ENCODE data around the gene SGTA. TPM values are rescaled to one million over a fixed set of nuclear protein-coding genes. Genes with fewer than 3 reads are reported as not detected.

Gene SGTA
- total and polyA plus RNA-seq, 2 of the 13 experiments (the other 11 are each of a cell fraction or from before 2014, with no cell fraction given) = 43.9 to 47.4 TPM

DNA sequence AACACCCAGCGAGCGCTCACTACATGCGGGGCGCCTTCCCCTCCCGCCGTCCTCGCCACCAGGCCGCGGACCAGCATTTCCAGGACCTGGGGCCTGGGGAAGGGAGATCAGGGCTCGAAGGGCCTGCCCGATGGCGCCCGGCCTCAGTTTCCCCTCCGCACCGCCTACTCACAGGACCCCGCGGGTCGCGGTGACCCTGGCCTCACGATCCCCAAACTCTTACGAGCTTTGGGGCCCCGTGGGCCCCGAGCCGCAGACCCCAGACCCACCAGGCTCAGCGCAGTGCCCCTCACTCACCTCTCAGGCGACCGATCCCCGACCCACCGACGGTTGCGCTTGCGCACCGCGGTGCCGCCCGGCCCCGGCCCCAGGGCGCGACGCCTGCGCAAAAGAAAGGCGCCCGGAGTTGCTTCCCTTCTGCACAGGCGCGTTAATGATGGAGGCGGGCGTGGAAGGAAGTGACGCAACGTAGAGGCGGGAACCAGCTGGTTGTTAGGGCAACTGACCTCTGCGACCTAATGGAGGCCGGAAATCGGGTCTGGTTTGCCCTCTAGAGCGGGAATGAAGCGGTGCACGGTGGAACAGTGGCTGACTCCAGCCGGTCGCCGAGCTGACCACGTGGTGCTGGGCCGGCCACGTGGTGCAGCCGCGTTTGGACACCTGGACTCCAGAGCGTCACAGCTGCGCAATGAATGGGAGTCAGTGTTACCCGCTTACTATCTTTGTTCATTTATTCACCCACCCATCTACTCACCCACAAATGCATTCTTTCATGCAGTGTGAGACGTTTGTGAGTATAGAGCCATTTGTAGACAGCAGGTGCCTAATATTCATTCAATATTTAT lies at the start of gene SGTA (continued):
- TF ChIP-seq, protein P1, sequence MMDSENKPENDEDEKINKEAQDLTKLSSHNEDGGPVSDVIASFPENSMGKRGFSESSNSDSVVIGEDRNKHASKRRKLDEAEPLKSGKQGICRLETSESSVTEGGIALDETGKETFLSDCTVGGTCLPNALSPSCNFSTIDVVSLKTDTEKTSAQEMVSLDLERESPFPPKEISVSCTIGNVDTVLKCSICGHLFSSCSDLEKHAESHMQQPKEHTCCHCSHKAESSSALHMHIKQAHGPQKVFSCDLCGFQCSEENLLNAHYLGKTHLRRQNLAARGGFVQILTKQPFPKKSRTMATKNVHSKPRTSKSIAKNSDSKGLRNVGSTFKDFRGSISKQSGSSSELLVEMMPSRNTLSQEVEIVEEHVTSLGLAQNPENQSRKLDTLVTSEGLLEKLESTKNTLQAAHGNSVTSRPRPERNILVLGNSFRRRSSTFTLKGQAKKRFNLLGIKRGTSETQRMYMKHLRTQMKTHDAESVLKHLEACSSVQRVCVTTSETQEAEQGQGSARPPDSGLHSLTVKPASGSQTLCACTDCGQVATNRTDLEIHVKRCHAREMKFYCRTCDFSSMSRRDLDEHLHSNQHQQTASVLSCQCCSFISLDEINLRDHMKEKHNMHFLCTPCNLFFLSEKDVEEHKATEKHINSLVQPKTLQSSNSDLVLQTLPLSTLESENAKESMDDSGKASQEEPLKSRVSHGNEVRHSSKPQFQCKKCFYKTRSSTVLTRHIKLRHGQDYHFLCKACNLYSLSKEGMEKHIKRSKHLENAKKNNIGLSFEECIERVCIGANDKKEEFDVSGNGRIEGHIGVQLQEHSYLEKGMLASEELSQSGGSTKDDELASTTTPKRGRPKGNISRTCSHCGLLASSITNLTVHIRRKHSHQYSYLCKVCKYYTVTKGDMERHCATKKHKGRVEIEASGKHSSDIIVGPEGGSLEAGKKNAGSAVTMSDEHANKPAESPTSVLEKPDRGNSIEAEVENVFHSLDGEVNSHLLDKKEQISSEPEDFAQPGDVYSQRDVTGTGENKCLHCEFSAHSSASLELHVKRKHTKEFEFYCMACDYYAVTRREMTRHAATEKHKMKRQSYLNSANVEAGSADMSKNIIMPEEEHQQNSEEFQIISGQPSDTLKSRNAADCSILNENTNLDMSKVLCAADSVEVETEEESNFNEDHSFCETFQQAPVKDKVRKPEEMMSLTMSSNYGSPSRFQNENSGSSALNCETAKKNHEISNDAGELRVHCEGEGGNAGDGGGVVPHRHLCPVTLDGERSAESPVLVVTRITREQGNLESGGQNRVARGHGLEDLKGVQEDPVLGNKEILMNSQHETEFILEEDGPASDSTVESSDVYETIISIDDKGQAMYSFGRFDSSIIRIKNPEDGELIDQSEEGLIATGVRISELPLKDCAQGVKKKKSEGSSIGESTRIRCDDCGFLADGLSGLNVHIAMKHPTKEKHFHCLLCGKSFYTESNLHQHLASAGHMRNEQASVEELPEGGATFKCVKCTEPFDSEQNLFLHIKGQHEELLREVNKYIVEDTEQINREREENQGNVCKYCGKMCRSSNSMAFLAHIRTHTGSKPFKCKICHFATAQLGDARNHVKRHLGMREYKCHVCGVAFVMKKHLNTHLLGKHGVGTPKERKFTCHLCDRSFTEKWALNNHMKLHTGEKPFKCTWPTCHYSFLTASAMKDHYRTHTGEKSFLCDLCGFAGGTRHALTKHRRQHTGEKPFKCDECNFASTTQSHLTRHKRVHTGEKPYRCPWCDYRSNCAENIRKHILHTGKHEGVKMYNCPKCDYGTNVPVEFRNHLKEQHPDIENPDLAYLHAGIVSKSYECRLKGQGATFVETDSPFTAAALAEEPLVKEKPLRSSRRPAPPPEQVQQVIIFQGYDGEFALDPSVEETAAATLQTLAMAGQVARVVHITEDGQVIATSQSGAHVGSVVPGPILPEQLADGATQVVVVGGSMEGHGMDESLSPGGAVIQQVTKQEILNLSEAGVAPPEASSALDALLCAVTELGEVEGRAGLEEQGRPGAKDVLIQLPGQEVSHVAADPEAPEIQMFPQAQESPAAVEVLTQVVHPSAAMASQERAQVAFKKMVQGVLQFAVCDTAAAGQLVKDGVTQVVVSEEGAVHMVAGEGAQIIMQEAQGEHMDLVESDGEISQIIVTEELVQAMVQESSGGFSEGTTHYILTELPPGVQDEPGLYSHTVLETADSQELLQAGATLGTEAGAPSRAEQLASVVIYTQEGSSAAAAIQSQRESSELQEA (CRISPR knock-in tag; IDR thresholded peaks at IDR 0.05; ENCODE audit: not compliant biosample characterization) = peak; percentile 38
- TF ChIP-seq NCOR1 (IDR thresholded peaks at IDR 0.05; ENCODE audit: borderline replicate concordance, low read length) = peak; percentile 31; the same call in 1 of the 2 replicates
- TF ChIP-seq, protein P2, sequence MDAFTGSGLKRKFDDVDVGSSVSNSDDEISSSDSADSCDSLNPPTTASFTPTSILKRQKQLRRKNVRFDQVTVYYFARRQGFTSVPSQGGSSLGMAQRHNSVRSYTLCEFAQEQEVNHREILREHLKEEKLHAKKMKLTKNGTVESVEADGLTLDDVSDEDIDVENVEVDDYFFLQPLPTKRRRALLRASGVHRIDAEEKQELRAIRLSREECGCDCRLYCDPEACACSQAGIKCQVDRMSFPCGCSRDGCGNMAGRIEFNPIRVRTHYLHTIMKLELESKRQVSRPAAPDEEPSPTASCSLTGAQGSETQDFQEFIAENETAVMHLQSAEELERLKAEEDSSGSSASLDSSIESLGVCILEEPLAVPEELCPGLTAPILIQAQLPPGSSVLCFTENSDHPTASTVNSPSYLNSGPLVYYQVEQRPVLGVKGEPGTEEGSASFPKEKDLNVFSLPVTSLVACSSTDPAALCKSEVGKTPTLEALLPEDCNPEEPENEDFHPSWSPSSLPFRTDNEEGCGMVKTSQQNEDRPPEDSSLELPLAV (CRISPR knock-in tag; conservative IDR thresholded peaks at IDR 0.05; ENCODE audit: low read depth) = peak; percentile 88; the same call in 1 of the 2 replicates
- TF ChIP-seq ZBTB1 (CRISPR knock-in tag; IDR thresholded peaks at IDR 0.05; ENCODE audit: borderline replicate concordance) = no peak
- peak; percentile 90 for TF ChIP-seq SP2 (CRISPR knock-in tag; IDR thresholded peaks at IDR 0.05)
- TF ChIP-seq SPEN (CRISPR knock-in tag; IDR thresholded peaks at IDR 0.05; ENCODE audit: low read depth) = peak; percentile 93
- TF ChIP-seq EED (CRISPR knock-in tag; IDR thresholded peaks at IDR 0.05) = peak; percentile 95
- TF ChIP-seq RNF219 (CRISPR knock-in tag; IDR thresholded peaks at IDR 0.05) = peak; percentile 97
- no peak; the same call in 1 of the 2 replicates for TF ChIP-seq SIX4 (CRISPR knock-in tag; IDR thresholded peaks at IDR 0.05)
- peak; percentile 71 for TF ChIP-seq ARID5B (CRISPR knock-in tag; IDR thresholded peaks at IDR 0.05)

All from HepG2 (cell line).